Measurements from ENCODE around the gene YIPF1. TPM values are rescaled to one million over a fixed set of nuclear protein-coding genes. Genes with fewer than 3 reads are reported as not detected.

Gene YIPF1
- total RNA-seq, 1 experiment from 2014 or later, result 21.9 TPM

DNA sequence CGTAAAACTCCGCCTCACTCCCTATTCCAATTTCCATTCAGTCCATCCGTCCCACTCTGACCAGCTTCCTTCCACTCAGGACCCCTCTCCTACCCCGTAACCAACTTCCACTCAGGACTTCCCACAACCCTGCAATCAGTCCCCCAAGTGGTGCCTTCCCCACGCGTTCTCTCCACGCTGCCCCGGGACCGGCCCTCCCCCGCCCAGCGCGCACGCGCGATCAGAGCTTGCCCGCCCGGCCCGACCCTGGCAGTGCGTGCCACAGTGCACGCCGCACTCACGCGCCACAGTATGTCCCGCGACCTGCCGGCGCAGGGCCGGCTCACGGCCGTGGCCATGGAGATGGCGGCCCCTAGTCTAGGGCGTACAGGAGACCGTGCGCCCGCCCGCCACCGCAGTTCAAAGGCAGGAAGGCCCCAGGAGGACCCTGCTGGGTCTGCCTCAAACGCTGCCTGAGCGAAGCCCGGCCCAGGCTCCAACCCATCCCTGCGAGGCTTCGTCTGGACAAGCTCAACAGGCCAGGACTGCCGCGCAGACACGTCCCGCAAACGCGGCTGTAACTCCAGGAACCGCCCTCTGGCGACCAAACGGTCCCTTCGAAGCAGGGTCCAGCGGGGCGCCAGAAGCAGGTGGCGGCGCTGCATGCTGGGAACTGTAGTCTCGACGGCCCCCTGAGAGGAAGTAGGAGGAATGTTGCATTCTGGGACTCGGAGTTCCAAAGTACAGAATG is 51.5 kb downstream of the YIPF1 start, which contains the start of gene NDC1:
NDC1 (minus strand) TSS at position 373 of the 730 bp plus-strand sequence; CDS start at position 338, 35 bp downstream.
- H3K27ac Mint-ChIP-seq, result peak within 1 kb of the TSS; percentile 95
- ChIA-PET CTCF (interaction anchor here (0.9 to 2.5 kb wide), 7 partner anchors 12 to 107 kb away, joined by 3 to 10 read pairs (median 3); partner anchors contain the start of gene IFT25), POLR2A (interaction anchor here (1.7 kb wide), 1 partner anchor 108 kb away, joined by 7 read pairs; the partner anchor contains the start of genes IFT25 and LRRC42)
- H3K4me1 Mint-ChIP-seq, result peaks cover 10% of the 10 kb centered on the region
- peaks cover 14% of the 10 kb centered on the region for H3K9me3 Mint-ChIP-seq
- H3K4me3 Mint-ChIP-seq, result peak within 1 kb of the TSS; percentile 99
- H3K36me3 Mint-ChIP-seq, result peaks cover 26% of the 10 kb centered on the region
- DNase-seq (ENCODE audit: low spot score) (peak; percentile 93), ATAC-seq (peak; percentile 95)
- H3K27me3 Mint-ChIP-seq (ENCODE audit: low read depth), result peaks cover 10% of the 10 kb centered on the region
- TF ChIP-seq, protein P1, sequence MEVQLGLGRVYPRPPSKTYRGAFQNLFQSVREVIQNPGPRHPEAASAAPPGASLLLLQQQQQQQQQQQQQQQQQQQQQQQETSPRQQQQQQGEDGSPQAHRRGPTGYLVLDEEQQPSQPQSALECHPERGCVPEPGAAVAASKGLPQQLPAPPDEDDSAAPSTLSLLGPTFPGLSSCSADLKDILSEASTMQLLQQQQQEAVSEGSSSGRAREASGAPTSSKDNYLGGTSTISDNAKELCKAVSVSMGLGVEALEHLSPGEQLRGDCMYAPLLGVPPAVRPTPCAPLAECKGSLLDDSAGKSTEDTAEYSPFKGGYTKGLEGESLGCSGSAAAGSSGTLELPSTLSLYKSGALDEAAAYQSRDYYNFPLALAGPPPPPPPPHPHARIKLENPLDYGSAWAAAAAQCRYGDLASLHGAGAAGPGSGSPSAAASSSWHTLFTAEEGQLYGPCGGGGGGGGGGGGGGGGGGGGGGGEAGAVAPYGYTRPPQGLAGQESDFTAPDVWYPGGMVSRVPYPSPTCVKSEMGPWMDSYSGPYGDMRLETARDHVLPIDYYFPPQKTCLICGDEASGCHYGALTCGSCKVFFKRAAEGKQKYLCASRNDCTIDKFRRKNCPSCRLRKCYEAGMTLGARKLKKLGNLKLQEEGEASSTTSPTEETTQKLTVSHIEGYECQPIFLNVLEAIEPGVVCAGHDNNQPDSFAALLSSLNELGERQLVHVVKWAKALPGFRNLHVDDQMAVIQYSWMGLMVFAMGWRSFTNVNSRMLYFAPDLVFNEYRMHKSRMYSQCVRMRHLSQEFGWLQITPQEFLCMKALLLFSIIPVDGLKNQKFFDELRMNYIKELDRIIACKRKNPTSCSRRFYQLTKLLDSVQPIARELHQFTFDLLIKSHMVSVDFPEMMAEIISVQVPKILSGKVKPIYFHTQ (CRISPR knock-in tag; IDR thresholded peaks at IDR 0.05), result no peak
- no peak for TF ChIP-seq NFYB (CRISPR knock-in tag; conservative IDR thresholded peaks at IDR 0.05; ENCODE audit: low read depth)
- no peak for TF ChIP-seq GTF2I (CRISPR knock-in tag; conservative IDR thresholded peaks at IDR 0.05)
- TF ChIP-seq TEAD4 (CRISPR knock-in tag; IDR thresholded peaks at IDR 0.05), result no peak
- TF ChIP-seq ATF6 (CRISPR knock-in tag; IDR thresholded peaks at IDR 0.05), result no peak
- peak; percentile 90; the same call in 1 of the 2 replicates for TF ChIP-seq ZNF232 (CRISPR knock-in tag; IDR thresholded peaks at IDR 0.05)
- no peak for TF ChIP-seq ESRRA (CRISPR knock-in tag; IDR thresholded peaks at IDR 0.05; ENCODE audit: borderline replicate concordance)
- TF ChIP-seq TCF7 (CRISPR knock-in tag; IDR thresholded peaks at IDR 0.05; ENCODE audit: low read depth), result peak; percentile 68; the same call in 1 of the 2 replicates
- no peak for TF ChIP-seq STAT6 (CRISPR knock-in tag; conservative IDR thresholded peaks at IDR 0.05; ENCODE audit: low read depth)
- no peak for TF ChIP-seq NFATC4 (CRISPR knock-in tag; IDR thresholded peaks at IDR 0.05)
- TF ChIP-seq ELF4 (CRISPR knock-in tag; IDR thresholded peaks at IDR 0.05; ENCODE audit: low read depth), result 0 out of 2 replicates have a peak, but pooled peaks have one; percentile 27
- TF ChIP-seq JUN (CRISPR knock-in tag; IDR thresholded peaks at IDR 0.05), result no peak
- TF ChIP-seq, protein P2, sequence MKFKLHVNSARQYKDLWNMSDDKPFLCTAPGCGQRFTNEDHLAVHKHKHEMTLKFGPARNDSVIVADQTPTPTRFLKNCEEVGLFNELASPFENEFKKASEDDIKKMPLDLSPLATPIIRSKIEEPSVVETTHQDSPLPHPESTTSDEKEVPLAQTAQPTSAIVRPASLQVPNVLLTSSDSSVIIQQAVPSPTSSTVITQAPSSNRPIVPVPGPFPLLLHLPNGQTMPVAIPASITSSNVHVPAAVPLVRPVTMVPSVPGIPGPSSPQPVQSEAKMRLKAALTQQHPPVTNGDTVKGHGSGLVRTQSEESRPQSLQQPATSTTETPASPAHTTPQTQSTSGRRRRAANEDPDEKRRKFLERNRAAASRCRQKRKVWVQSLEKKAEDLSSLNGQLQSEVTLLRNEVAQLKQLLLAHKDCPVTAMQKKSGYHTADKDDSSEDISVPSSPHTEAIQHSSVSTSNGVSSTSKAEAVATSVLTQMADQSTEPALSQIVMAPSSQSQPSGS (CRISPR knock-in tag; IDR thresholded peaks at IDR 0.05; ENCODE audit: borderline replicate concordance, low read depth), result no peak
- TF ChIP-seq ETV6 (CRISPR knock-in tag; IDR thresholded peaks at IDR 0.05), result peak; percentile 81
- TF ChIP-seq E2F5 (CRISPR knock-in tag; IDR thresholded peaks at IDR 0.05), result peak; percentile 70; the same call in 1 of the 2 replicates
- TF ChIP-seq, protein P3, sequence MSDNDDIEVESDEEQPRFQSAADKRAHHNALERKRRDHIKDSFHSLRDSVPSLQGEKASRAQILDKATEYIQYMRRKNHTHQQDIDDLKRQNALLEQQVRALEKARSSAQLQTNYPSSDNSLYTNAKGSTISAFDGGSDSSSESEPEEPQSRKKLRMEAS (CRISPR knock-in tag; IDR thresholded peaks at IDR 0.05), result peak; percentile 86
- no peak for TF ChIP-seq CBFB (CRISPR knock-in tag; IDR thresholded peaks at IDR 0.05; ENCODE audit: low read depth)
- TF ChIP-seq CDX4 (CRISPR knock-in tag; IDR thresholded peaks at IDR 0.05; ENCODE audit: borderline replicate concordance), result no peak
- TF ChIP-seq NR3C1 (CRISPR knock-in tag; conservative IDR thresholded peaks at IDR 0.05; ENCODE audit: low read depth), result no peak
- TF ChIP-seq, protein P4, sequence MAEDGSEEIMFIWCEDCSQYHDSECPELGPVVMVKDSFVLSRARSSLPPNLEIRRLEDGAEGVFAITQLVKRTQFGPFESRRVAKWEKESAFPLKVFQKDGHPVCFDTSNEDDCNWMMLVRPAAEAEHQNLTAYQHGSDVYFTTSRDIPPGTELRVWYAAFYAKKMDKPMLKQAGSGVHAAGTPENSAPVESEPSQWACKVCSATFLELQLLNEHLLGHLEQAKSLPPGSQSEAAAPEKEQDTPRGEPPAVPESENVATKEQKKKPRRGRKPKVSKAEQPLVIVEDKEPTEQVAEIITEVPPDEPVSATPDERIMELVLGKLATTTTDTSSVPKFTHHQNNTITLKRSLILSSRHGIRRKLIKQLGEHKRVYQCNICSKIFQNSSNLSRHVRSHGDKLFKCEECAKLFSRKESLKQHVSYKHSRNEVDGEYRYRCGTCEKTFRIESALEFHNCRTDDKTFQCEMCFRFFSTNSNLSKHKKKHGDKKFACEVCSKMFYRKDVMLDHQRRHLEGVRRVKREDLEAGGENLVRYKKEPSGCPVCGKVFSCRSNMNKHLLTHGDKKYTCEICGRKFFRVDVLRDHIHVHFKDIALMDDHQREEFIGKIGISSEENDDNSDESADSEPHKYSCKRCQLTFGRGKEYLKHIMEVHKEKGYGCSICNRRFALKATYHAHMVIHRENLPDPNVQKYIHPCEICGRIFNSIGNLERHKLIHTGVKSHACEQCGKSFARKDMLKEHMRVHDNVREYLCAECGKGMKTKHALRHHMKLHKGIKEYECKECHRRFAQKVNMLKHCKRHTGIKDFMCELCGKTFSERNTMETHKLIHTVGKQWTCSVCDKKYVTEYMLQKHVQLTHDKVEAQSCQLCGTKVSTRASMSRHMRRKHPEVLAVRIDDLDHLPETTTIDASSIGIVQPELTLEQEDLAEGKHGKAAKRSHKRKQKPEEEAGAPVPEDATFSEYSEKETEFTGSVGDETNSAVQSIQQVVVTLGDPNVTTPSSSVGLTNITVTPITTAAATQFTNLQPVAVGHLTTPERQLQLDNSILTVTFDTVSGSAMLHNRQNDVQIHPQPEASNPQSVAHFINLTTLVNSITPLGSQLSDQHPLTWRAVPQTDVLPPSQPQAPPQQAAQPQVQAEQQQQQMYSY (CRISPR knock-in tag; IDR thresholded peaks at IDR 0.05), result no peak
